NCI-H524 (cell line): Measurements from ENCODE around the gene ZNF814.
"Not testable (repeated sequence)": the region's sequence is repeated elsewhere in the genome, so short reads cannot be mapped to it uniquely, and the experiment has no call there.

Experiments
- DNase-seq, 2 experiments: peaks; one replicate each; lab custom pipeline; 2025; lab: John Stamatoyannopoulos, UW

Gene ZNF814

DNA sequence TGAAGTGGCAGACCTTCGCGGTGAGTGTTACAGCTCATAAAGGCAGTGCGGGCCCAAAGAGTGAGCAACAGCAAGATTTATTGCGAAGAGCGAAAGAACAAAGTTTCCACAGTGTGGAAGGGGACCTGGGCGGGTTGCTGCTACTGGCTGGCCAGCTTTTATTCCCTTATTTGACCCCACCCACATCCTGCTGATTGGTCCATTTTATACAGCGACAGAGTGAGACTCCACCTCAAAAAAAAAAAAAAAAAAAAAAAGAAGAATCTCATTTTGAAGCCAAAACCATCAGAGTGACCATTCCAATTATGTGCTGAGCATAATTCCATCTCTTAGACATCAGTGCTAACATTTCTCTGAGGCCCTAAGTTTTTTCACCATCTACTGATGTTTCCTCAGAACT lies 72.2 kb downstream of the ZNF814 start:
- no peak for DNase-seq

GRCh38 chr19:57815247-57816075 lies 73.4 kb downstream of the ZNF814 start:
- no peak for DNase-seq

- peak; percentile 89 to 96 for DNase-seq
These were observed 74.2 kb downstream of the ZNF814 start, which contains the start of gene ZNF552 for GRCh38 chr19:57814505-57815246. Gene ZNF552, minus strand, starts transcription at chr19:57814913. Its CDS starts 170 bp downstream, at chr19:57814743.

DNA sequence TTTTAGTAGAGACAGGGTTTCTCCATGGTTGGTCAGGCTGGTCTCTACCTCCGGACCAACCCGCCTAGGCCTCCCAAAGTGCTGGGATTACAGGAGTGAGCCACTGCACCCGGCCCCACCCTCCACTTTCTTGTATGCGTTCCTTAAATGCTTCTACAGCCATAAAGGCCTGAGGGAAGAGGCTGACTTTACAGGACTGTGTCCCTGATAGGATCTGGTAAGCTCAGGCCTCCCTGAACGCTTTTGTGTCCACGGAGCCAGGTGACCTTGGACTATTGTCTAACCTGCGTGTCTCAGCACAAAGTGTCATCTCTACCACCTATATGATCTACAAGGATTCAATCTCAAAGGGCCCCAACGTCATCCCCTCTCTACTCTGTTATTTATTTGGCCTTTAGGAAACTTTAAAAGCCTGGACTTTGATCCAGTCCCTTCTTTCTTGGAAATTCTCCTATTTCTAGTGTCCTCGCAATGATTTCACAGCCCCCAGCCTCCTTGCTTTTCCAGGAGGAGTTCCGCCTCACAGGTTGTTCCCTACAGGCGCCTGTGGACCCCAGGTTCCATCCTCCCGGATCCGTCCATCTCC lies 74.8 kb downstream of the ZNF814 start:
- DNase-seq, result no peak

- not testable (repeated sequence) for DNase-seq
These were observed 75.6 kb downstream of the ZNF814 start for GRCh38 chr19:57812975-57813820.

GRCh38 chr19:57812226-57812625 lies 76.6 kb downstream of the ZNF814 start:
- DNase-seq, result no peak

DNA sequence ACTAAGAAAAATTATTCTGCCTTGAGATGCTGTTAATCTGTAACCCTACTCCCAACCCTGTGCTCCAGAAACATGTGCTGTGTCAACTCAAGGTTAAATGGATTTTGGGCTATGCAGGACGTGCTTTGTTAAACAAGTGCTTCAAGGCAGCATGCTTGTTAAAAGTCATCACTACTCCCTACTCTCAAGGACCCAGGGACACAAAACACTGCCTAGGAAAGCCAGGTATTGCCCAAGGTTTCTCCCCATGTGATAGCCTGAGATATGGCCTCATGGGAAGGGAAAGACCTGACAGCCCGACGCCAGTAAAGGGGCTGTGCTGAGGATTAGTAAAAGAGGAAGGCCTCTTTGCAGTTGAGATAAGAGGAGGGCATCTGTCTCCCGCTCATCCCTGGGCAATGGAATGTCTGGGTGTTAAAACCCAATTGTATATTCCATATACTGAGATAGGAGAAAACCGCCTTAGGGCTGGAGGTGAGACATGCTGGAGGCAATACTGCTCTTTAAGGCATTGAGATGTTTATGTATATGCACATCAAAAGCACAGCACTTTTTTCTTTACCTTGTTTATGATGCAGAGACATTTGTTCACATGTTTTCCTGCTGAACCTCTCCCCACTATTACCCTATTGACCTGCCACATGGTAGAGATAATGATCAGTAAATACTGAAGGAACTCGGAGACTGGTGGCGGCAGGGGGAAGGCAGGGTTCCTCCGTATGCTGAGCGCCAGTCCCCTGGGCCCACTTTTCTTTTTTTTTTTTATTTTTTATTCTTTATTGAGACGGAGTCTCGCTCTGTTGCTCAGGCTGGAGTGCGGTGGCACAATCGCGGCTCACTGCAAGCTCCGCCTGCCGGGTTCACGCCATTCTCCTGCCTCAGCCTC lies 78.2 kb downstream of the ZNF814 start:
- peak; percentile 12 to 30 for DNase-seq

GRCh38 chr19:57807541-57807940 lies 81.3 kb downstream of the ZNF814 start:
- no peak for DNase-seq

GRCh38 chr19:57803594-57804325 lies 85.1 kb downstream of the ZNF814 start:
- DNase-seq, result no peak

DNA sequence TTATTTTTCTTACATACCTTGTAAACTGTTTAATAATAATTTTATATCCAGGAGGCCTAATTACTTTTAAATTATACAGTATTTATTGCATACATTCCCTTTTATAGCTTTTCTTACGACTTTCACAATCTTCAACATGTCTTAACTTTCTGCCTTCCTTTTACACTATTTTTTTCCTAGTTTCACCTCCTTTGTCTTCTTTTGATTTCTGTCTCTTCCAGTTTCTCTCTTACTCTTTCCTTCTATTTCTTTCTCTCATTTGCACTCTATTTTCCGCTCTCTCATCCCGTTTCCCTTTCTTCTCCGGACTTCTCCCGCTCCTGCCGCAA lies 85.6 kb downstream of the ZNF814 start:
- no peak for DNase-seq

- no peak for DNase-seq
These were observed 86.6 kb downstream of the ZNF814 start for GRCh38 chr19:57802269-57802668.

DNA sequence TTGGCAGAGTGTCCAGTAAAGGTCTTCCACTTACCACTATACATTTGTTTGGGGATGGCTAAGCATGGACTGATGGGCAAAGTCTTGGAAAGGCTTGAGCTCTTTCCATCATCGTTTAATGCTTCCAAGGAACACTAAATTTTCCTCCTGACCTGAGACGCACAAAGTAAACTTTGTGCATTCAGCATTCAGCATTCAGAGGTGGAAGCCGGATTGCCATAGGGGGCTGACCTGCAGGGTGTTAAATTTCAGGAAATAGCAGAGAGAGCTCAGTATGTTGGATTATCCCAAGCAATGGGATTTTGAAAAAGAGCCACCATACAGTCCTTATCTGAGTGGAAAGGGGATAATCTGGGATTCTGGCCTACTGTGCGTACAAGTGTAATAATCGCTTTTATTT lies 88.1 kb downstream of the ZNF814 start:
- DNase-seq, result no peak
